IPS-NIHi11 (cell line): Measurements from ENCODE around the gene MIX23.

Experiments
- DNase-seq: peaks from one replicate; pipeline ENCODE4 v3.0.0; 2012; ENCODE audit warnings: mixed read lengths, low spot score

MIX23 gene

DNA sequence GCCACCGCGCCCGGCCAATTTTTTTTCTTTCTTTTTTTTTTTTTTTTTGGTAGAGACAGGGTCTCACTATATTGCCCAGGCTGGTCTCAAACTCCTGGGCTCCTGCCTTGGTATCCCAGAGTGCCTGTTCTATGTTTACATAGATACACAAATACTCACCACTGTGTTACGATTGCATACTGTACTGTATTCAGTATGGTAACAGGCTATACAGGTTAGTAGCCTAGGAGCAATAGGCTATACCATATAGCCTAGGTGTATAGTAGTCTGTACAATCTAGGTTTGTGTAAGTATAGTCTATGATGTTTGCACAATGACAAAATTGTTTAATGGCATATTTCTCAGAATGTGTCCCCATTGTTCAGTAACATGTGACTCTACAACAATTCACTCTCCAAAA lies 31.4 kb downstream of the MIX23 start:
- no peak for DNase-seq

DNA sequence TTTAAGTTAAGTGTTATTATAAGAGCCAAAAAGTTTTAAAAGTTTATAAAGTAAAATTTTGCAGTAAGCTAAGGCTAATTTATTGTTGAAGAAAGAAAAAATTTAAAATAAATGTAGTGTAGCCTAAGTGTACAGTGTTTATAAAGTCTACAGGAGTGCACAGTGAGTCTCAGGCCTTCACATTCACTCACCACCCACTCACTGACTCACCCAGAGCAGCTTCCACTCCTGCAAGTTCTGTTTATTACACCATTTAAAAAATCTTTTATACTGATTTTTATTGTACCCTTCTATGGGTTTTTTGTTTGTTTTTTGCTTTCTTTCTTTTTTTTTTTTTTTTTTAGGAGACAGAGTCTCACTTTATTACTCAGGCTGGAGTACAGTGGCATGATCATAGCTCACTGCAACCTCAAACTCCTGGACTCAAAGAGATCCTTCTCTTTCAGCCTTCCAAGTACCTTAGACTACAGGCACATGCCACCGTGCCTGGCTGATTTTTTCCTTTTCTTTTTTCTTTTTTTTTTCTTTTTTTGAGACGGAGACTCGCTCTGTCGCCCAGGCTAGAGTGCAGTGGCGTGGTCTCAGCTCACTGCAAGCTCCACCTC lies 32.1 kb downstream of the MIX23 start:
- DNase-seq: no peak

DNA sequence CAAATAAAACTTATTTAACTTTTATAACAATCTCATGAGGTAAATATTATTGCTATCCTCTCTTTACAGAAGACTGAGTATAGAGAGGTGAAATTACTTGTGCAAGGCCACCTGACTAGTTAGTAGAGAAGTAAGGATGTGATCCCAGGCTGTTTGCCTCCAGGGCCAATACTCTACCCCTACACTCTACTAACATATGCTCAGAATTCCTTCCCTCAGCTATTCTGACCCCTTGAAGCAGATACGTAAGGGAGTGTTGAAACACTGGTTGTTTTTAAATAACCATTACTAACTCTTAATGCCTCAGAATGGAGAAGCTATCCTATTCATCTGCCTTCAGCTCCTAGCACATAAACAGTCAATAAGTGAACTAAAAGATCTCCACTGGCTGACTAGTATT lies 33.9 kb downstream of the MIX23 start:
- no peak for DNase-seq

- DNase-seq: no peak
These were observed 39.4 kb downstream of the MIX23 start for GRCh38 chr3:122343654-122344053.

DNA sequence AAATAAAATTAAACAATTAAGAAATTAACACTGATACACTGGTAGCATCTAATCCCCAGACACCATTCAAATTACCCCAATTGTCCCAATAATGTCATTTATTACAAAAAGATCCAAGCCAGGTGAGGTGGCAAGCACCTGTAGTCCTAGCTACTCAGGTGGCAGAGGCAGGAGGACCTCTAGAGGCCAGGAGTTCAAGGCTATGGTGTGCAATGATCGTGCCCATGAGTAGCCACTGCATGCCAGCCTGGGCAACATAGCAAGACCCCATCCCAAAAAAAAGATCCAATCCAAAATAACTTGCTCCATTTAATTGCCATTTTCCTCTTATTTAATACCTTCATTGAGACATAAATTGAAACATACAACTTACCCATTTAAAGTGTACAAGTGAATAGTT lies 40.2 kb downstream of the MIX23 start:
- no peak for DNase-seq

- DNase-seq: no peak
These were observed 50.5 kb downstream of the MIX23 start for GRCh38 chr3:122332551-122332950.

DNA sequence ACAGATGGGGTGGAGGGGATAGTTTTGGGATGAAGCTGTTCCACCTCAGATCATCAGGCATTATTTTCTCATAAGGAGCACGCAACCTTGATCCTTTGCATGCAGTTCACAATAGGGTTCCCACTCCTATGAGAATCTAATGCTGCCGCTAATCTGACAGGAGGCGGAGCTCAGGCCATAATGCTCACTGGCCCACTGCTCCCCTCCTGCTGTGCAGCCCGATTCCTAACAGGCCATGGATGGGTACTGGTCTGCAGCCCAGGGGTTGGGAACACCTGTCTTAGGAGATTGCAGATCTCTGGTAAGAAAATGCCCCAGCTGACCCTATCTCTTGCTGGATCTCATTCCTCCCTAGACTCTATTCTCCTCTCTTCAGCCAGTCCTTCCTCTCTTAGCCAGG lies 51.1 kb downstream of the MIX23 start:
- DNase-seq: no peak

DNA sequence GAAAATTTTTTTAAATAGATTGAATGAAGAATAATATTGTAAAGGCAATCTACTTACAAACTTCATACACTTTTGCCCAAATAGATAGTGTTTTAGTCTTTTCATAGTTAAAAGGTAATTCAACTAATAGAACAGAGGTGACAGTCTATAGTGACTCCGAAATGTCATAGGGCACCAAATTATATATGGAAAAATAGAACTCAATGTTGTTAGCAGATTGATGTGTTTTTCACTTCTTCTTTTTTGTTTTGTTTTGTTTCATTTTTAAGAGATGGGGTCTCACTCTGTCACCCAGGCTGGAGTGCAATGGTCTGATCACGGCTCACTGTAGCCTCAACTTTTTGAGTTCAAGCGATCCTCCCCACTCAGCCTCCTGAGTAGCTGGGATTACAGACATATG lies 57.3 kb downstream of the MIX23 start:
- DNase-seq: no peak

DNA sequence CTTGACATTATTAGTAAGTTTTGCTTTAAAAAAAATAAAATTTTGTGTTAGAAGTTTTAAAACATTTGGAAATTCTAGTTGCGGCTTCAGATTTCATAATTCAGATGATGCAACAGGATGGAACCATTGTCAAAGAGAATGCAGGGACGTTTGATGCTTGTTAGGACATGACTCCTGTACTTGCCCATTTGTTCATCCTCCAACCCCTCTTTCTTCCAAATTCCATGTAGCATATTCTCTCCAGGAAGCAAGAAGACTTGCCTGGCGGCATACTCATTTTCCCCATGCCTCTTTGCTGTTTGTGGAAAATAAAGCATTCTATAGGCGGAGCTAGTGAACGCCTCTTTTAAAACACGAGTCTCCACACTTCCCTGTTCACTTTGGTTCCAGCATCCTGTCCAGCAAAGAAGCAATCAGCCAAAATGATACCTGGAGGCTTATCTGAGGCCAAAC lies 58.1 kb downstream of the MIX23 start, which contains the start of gene CSTA:
TSS of gene CSTA (plus strand) at position 378 of the 453 bp plus-strand sequence. CDS start at position 423, 45 bp downstream.
- no peak for DNase-seq

- no peak for DNase-seq
These were observed 60.6 kb downstream of the MIX23 start for GRCh38 chr3:122322095-122323075.

DNA sequence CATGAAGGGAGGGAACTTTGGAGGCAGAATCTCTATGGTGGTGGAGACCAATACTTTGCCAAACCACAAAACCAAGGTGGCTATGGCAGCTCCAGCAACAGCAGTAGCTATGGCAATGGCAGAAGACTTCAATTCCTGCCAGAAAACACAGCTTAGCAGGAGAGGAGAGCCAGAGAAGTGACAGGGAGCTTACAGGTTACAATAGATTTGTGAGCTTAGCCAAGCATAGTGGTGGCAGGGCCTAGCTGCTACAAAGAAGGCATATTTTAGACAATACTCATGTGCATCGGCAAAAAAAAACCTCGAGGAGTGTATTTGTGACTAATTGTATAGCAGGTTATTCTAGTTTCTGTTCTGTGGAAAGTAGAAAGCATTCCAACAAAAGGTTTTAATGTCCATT lies 64.4 kb downstream of the MIX23 start:
- DNase-seq: no peak

- no peak for DNase-seq
These were observed 66.7 kb downstream of the MIX23 start for GRCh38 chr3:122316368-122316767.

GRCh38 chr3:122315619-122316018 lies 67.4 kb downstream of the MIX23 start:
- DNase-seq: no peak

- DNase-seq: no peak
These were observed 68.7 kb downstream of the MIX23 start for GRCh38 chr3:122314228-122314876.

- no peak for DNase-seq
These were observed 69.8 kb downstream of the MIX23 start for GRCh38 chr3:122313281-122313680.

DNA sequence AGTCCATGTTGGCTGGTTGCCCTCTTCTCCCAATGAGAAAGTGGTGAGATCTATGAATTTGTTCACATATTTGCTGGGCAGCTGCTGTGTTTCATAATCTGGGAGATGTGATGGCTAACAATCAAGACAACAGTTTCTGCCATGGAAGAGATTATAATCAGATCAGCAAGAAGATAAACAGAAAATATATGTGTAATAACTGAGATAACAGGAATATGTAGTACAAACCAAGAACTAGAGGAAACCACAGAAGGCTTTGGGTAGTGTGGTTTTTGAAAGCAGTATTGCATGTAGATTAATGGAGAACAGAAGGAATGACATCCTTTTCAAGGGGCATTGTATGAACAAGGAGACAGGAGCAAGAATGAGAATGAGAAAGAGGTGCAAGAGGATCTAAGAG lies 70.2 kb downstream of the MIX23 start:
- DNase-seq: no peak

- DNase-seq: no peak
These were observed 72.7 kb downstream of the MIX23 start for GRCh38 chr3:122310361-122310760.
